ENCODE data around the gene THAP12. TPM values are rescaled to one million over a fixed set of nuclear protein-coding genes. Genes with fewer than 3 reads are reported as not detected.

THAP12 gene
- total and polyA plus RNA-seq, 2 of the 13 experiments (the other 11 are each of a cell fraction or from before 2014, with no cell fraction given), result 18.8 to 51.3 TPM

- TF ChIP-seq ZNF251 (CRISPR knock-in tag; IDR thresholded peaks at IDR 0.05), result no peak
- no peak for TF ChIP-seq ZNF432 (CRISPR knock-in tag; IDR thresholded peaks at IDR 0.05; ENCODE audit: borderline replicate concordance)
Observed at GRCh38 chr11:76371170-76371569, 9.8 kb downstream of the THAP12 start (continued).

DNA sequence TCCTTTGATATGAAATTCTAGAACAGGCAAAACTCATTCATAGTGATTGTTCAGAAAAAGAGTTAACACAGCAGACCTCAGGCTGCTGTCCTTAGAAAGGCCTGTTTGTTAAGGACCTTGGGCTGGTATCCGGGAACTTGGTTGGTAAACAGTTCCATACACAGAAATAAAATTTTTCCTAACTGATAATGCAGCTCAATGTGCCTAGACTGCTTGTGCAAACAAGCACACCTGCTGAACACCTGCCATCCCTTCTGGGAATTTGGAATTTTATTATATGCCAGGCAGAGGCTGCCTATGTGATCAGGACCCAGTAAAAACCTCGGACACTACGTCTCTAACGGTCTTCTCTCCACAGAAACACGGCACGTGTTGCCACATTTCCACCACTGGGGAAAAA lies 11.5 kb downstream of the THAP12 start:
- ChIA-PET CTCF (ENCODE audit: low intra/inter-chr PET ratio, low total read pairs) (no interaction called here), POLR2A (no interaction called here)
- Histone ChIP-seq H2AFZ (ENCODE audit: low read length) (no peak overlapping the region), H3K36me3 (replicated peaks in 1 of 2; ENCODE audit: control insufficient read depth in 1 of 2, insufficient read depth in 2 of 2, low read length in 2 of 2) (no peaks in the 10 kb centered on the region; a peak in 1 of 5 replicates), H3K79me2 (ENCODE audit: insufficient read depth, low read length) (peaks cover 77% of the 10 kb centered on the region), H3K4me3 (replicated peaks in 1 of 3; ENCODE audit: insufficient read depth in 1 of 3, low read depth in 2 of 3, low read length in 3 of 3) (no peak overlapping the region), H3K9me3 (ENCODE audit: low read length) (no peaks in the 10 kb centered on the region), H3K4me2 (ENCODE audit: low read depth, low read length) (no peak overlapping the region), H3K9ac (ENCODE audit: insufficient read depth, low read depth, low read length) (no peak overlapping the region), H3K27ac (ENCODE audit: extremely low read length, insufficient read depth, low read length) (no peak overlapping the region), H3K27me3 (ENCODE audit: control insufficient read depth in 1 of 2, insufficient read depth in 2 of 2, low read length in 2 of 2) (no peaks in the 10 kb centered on the region), H4K20me1 (ENCODE audit: insufficient read depth, low read length) (no peaks in the 10 kb centered on the region), H3K4me1 (ENCODE audit: insufficient read depth, low read length) (peaks cover 45% of the 10 kb centered on the region)
- ATAC-seq (no peak), DNase-seq (ENCODE audit: low spot score) (no peak), FAIRE-seq (no peak)
- no TSS peak for BruUV-seq (replicated peaks)
- intact Hi-C loops (cut with micrococcal nuclease; ENCODE audit: unreplicated experiment), result no loop called here
- TF ChIP-seq ZNF879 (CRISPR knock-in tag; IDR thresholded peaks at IDR 0.05), result no peak
- no peak for TF ChIP-seq MBNL3 (CRISPR knock-in tag; conservative IDR thresholded peaks at IDR 0.05)
- peak; percentile 34; the same call in 1 of the 2 replicates for TF ChIP-seq SALL1 (CRISPR knock-in tag; IDR thresholded peaks at IDR 0.05)
- no peak for TF ChIP-seq MXD4 (CRISPR knock-in tag; IDR thresholded peaks at IDR 0.05)
- TF ChIP-seq ZNF501 (CRISPR knock-in tag; IDR thresholded peaks at IDR 0.05), result no peak
- WGBS (ENCODE audit: low lambda C conversion rate), result 78% methylated on average over 6 of the region's 6 CpGs
- in situ Hi-C loops (cut with HindIII; ENCODE audit: extremely low pct_ligation_motif_present, low pct_unique_long_range_greater_than_20kb), result no loop called here

- intact Hi-C loops (cut with micrococcal nuclease; ENCODE audit: unreplicated experiment), result no loop called here
- TF ChIP-seq MAFF (IDR thresholded peaks at IDR 0.05; ENCODE audit: low read depth, low read length) (peak; percentile 67), MAFK (conservative IDR thresholded peaks at IDR 0.05 in 1 of 2, IDR thresholded peaks at IDR 0.05 in 1 of 2; ENCODE audit: low read length in 2 of 2) (peak; percentile 54 to 83), ZFP91 (CRISPR knock-in tag; IDR thresholded peaks at IDR 0.05; ENCODE audit: borderline replicate concordance) (no peak), JUN (CRISPR knock-in tag; IDR thresholded peaks at IDR 0.05) (no peak), BRCA1 (CRISPR knock-in tag; IDR thresholded peaks at IDR 0.05) (no peak), ZNF772 (CRISPR knock-in tag; IDR thresholded peaks at IDR 0.05) (no peak), FOXC1 (CRISPR knock-in tag; IDR thresholded peaks at IDR 0.05; ENCODE audit: borderline replicate concordance) (no peak), EP300 (IDR thresholded peaks at IDR 0.05; ENCODE audit: low read depth in 2 of 2, low read length in 2 of 2) (no peak), EP300 (CRISPR knock-in tag; IDR thresholded peaks at IDR 0.05; ENCODE audit: borderline replicate concordance) (no peak)
Observed at GRCh38 chr11:76368490-76368889, 12.4 kb downstream of the THAP12 start.

More at GRCh38 chr11:76368490-76368889, 12.4 kb downstream of the THAP12 start:
- Histone ChIP-seq H3K27ac (ENCODE audit: extremely low read length, insufficient read depth, low read length) (no peak overlapping the region), H3K4me2 (ENCODE audit: low read depth, low read length) (no peak overlapping the region), H4K20me1 (ENCODE audit: insufficient read depth, low read length) (no peaks in the 10 kb centered on the region), H3K79me2 (ENCODE audit: insufficient read depth, low read length) (peaks cover 67% of the 10 kb centered on the region), H3K27me3 (ENCODE audit: control insufficient read depth in 1 of 2, insufficient read depth in 2 of 2, low read length in 2 of 2) (no peaks in the 10 kb centered on the region), H3K36me3 (replicated peaks in 1 of 2; ENCODE audit: control insufficient read depth in 1 of 2, insufficient read depth in 2 of 2, low read length in 2 of 2) (0 out of 5 replicates have a peak, but pooled peaks cover 0 to 3% of the 10 kb centered on the region in 2 experiments), H3K4me1 (ENCODE audit: insufficient read depth, low read length) (peaks cover 45% of the 10 kb centered on the region), H3K9me3 (ENCODE audit: low read length) (no peaks in the 10 kb centered on the region), H3K4me3 (replicated peaks in 1 of 3; ENCODE audit: insufficient read depth in 1 of 3, low read depth in 2 of 3, low read length in 3 of 3) (no peak overlapping the region), H3K9ac (ENCODE audit: insufficient read depth, low read depth, low read length) (no peak overlapping the region), H2AFZ (ENCODE audit: low read length) (no peak overlapping the region)
- FAIRE-seq (no peak), DNase-seq (ENCODE audit: low spot score) (no peak), ATAC-seq (no peak)
- 94% methylated on average over 1 of the region's 1 CpG for WGBS (ENCODE audit: low lambda C conversion rate)
- ChIA-PET CTCF (ENCODE audit: low intra/inter-chr PET ratio, low total read pairs) (no interaction called here), POLR2A (no interaction called here)
- no TSS peak for BruUV-seq (replicated peaks)
- in situ Hi-C loops (cut with HindIII; ENCODE audit: extremely low pct_ligation_motif_present, low pct_unique_long_range_greater_than_20kb), result no loop called here

All from HepG2 (cell line).